B cell (primary cell): ENCODE results near the gene SCGB1D2. TPM values are rescaled to one million over a fixed set of nuclear protein-coding genes. Genes with fewer than 3 reads are reported as not detected.

ENCODE experiments used
- ATAC-seq: fragments of 200-7000 bp; cut with Tn5 transposase; one replicate; pipeline ENCODE4 v1.10.0; 2021; ENCODE audit warnings: low read depth, mild to moderate bottlenecking, moderate number of reproducible peaks, moderate library complexity
- CTCF ChIA-PET: fragments of 350-600 bp; sonication (Branson Sonifier 250); formaldehyde crosslinking; loops from one replicate; lab custom pipeline; 2021; ENCODE audit warnings: antibody characterized with exemption, inconsistent platforms; lab: Charles Lee
- POLR2A ChIA-PET: fragments of 350-600 bp; sonication (Branson Sonifier 250); formaldehyde crosslinking; loops from one replicate; lab custom pipeline; 2021; ENCODE audit warnings: antibody characterized with exemption; lab: Charles Lee
- DNase-seq: peaks from one replicate; pipeline ENCODE4 v3.0.0; 2013
- H2AFZ ChIP-seq: 2 replicates; pipeline ENCODE4 v1.6.1; 2012; ENCODE audit warnings: mild to moderate bottlenecking, low read depth, low read length; ENCODE audit not compliant: insufficient read depth, poor library complexity, severe bottlenecking
- H3K27ac ChIP-seq, 2 donors: 1 replicate in 1 of 2; 2 replicates in 1 of 2; pipeline ENCODE4 v1.5.1; 2012 to 2013; ENCODE audit warnings: low read length in 2 of 2, mild to moderate bottlenecking in 2 of 2, moderate library complexity in 1 of 2
- H3K27me3 ChIP-seq, 4 experiments: fragments of 200-600 bp in 1 of 4; sonication (generic) in 1 of 4; replicated peaks in 1 of 4; 1 replicate in 2 of 4; 2 replicates in 2 of 4; pipeline versions ENCODE4 v1.6.1 to v1.7.0; 2013 to 2016; ENCODE audit warnings: low read length in 3 of 4, mild to moderate bottlenecking in 2 of 4, mixed read lengths in 1 of 4, moderate library complexity in 1 of 4; ENCODE audit not compliant: insufficient read depth in 4 of 4, control insufficient read depth in 3 of 4; ENCODE audit errors: control extremely low read depth in 1 of 4
- H3K36me3 ChIP-seq, 2 experiments: replicated peaks in 1 of 2; 1 replicate in 1 of 2; 2 replicates in 1 of 2; pipeline versions ENCODE4 v1.6.1 to v1.7.1; 2013; ENCODE audit warnings: low read length in 1 of 2; ENCODE audit not compliant: insufficient read depth in 2 of 2, control insufficient read depth in 1 of 2; ENCODE audit errors: control extremely low read depth in 1 of 2, extremely low read depth in 1 of 2
- H3K4me1 ChIP-seq, 2 donors: fragments of 200-600 bp in 1 of 2; sonication (generic) in 1 of 2; 1 replicate in 1 of 2; 2 replicates in 1 of 2; pipeline versions ENCODE4 v1.5.1 to v1.6.1; 2013 to 2017; ENCODE audit warnings: low read length in 2 of 2; ENCODE audit not compliant: control insufficient read depth in 2 of 2, insufficient read depth in 2 of 2
- H3K4me2 ChIP-seq: replicated peaks from 2 replicates; pipeline ENCODE3; 2012; ENCODE audit warnings: mild to moderate bottlenecking, low read depth, low read length; ENCODE audit not compliant: poor library complexity, severe bottlenecking
- H3K4me3 ChIP-seq, 5 experiments: fragments of 200-600 bp in 1 of 5; sonication (generic) in 1 of 5; 1 replicate in 3 of 5; 2 replicates in 2 of 5; pipeline versions ENCODE4 v1.5.1 to v1.7.0; 2011 to 2016; ENCODE audit warnings: low read length in 4 of 5, mild to moderate bottlenecking in 4 of 5, low read depth in 2 of 5, control low read depth in 1 of 5, moderate library complexity in 1 of 5; ENCODE audit not compliant: insufficient read depth in 1 of 5; ENCODE audit errors: control extremely low read depth in 1 of 5, extremely low read depth in 1 of 5
- H3K79me2 ChIP-seq: fragments of 200-600 bp; sonication (generic); one replicate; pipeline ENCODE4 v1.6.0; 2016; ENCODE audit warnings: low read length; ENCODE audit not compliant: control insufficient read depth, insufficient read depth
- H3K9ac ChIP-seq: fragments of 200-600 bp; sonication (generic); 2 replicates; pipeline ENCODE4 v1.6.1; 2017; ENCODE audit warnings: mild to moderate bottlenecking, low read length, moderate library complexity
- H3K9me3 ChIP-seq, 3 donors: one replicate each; pipeline versions ENCODE4 v1.6.1 to v1.7.1; 2013; ENCODE audit warnings: low read length in 2 of 3; ENCODE audit not compliant: control insufficient read depth in 2 of 3, insufficient read depth in 1 of 3; ENCODE audit errors: control extremely low read depth in 1 of 3
- H4K20me1 ChIP-seq: 2 replicates; pipeline ENCODE4 v1.6.0; 2012; ENCODE audit warnings: mild to moderate bottlenecking, low read length; ENCODE audit not compliant: insufficient read depth, control insufficient read depth, poor library complexity, severe bottlenecking
- H3K27ac Mint-ChIP-seq: one replicate; pipeline ENCODE4 v1.8.0; 2021; ENCODE audit warnings: mixed read lengths
- H3K27me3 Mint-ChIP-seq: one replicate; pipeline ENCODE4 v1.8.0; 2021; ENCODE audit warnings: mixed read lengths
- H3K4me1 Mint-ChIP-seq: one replicate; pipeline ENCODE4 v1.8.0; 2021; ENCODE audit warnings: mixed read lengths
- H3K4me3 Mint-ChIP-seq: one replicate; pipeline ENCODE4 v1.8.0; 2021; ENCODE audit warnings: mixed read lengths
- H3K9me3 Mint-ChIP-seq: one replicate; pipeline ENCODE4 v1.8.0; 2022; ENCODE audit warnings: mixed read lengths; ENCODE audit not compliant: insufficient read depth
- CTCF ChIP-seq: fragments of 200-600 bp; IDR thresholded peaks from one replicate; pipeline ENCODE4 v1.8.0; 2022; ENCODE audit warnings: antibody characterized with exemption, mild to moderate bottlenecking
- EZH2 ChIP-seq: IDR thresholded peaks from 2 replicates; pipeline ENCODE4 v1.6.1; 2012; ENCODE audit warnings: borderline replicate concordance, low read depth, mild to moderate bottlenecking, moderate library complexity, low read length; ENCODE audit not compliant: insufficient read depth, poor library complexity, severe bottlenecking
- WGBS: methylation state at CpG from one replicate; pipeline ENCODE4 v1.1.5; 2013; ENCODE audit warnings: missing lambda C conversion rate; ENCODE audit not compliant: insufficient coverage; 5-methylcytosine and 5-hydroxymethylcytosine counted together
- intact Hi-C: fragments of 100-400 bp; cut with micrococcal nuclease; formaldehyde crosslinking; loops from one replicate; pipeline ENCODE4 v1.10.0; 2022
- polyA plus RNA-seq: library from polyadenylated mRNA; depleted of rRNA; stranded (reverse); fragments of >200 nt; gene quantifications from 2 replicates; pipeline ENCODE4 v1.2.3, GENCODE V29; 2012
- total RNA-seq, 2 donors: library from RNA; stranded (reverse); fragments of 120-200 nt in 1 of 2; gene quantifications; 1 replicate in 1 of 2; 2 replicates in 1 of 2; pipeline versions ENCODE4 v1.2.3 to v1.2.4, GENCODE V29; 2013 to 2022

Gene SCGB1D2
- total and polyA plus RNA-seq, 2 donors (not counting 1 experiment from before 2014, with no cell fraction given): not detected

GRCh38 chr11:62233730-62234129, 8.3 kb upstream of the SCGB1D2 start:
- peaks cover 0 to 15% (median 2%) of the 10 kb centered on the region in 4 experiments for H3K27me3 ChIP-seq

GRCh38 chr11:62236187-62236586, 5.9 kb upstream of the SCGB1D2 start:
- Histone ChIP-seq H4K20me1 (no peaks in the 10 kb centered on the region), H3K79me2 (no peaks in the 10 kb centered on the region), H3K4me1 (no peaks in the 10 kb centered on the region), H3K9me3 (no peaks in the 10 kb centered on the region), H3K9ac (no peak overlapping the region), H2AFZ (no peak overlapping the region), H3K4me3 (no peak overlapping the region), H3K27ac (no peak overlapping the region), H3K36me3 (no peaks in the 10 kb centered on the region), H3K4me2 (no peak overlapping the region), H3K27me3 (peaks cover 0 to 17% (median 2%) of the 10 kb centered on the region in 4 experiments)
- ATAC-seq (no peak), DNase-seq (no peak)
- H3K27ac Mint-ChIP-seq: no peak overlapping the region
- WGBS: no CpG with 5 or more reads among the region's 2 CpGs
- intact Hi-C loops: no loop called here
- no peaks in the 10 kb centered on the region for H3K9me3 Mint-ChIP-seq
- POLR2A ChIA-PET: no interaction called here
- no peak overlapping the region for H3K4me3 Mint-ChIP-seq
- TF ChIP-seq CTCF: no peak
- TF ChIP-seq EZH2: no peak
- H3K27me3 Mint-ChIP-seq: peaks cover 56% of the 10 kb centered on the region
- CTCF ChIA-PET: no interaction called here
- no peaks in the 10 kb centered on the region for H3K4me1 Mint-ChIP-seq

More at GRCh38 chr11:62233730-62234129, 8.3 kb upstream of the SCGB1D2 start:
- H3K27ac ChIP-seq: no peak overlapping the region
- H3K27ac Mint-ChIP-seq: no peak overlapping the region
- intact Hi-C loops: no loop called here
- no peaks in the 10 kb centered on the region for H4K20me1 ChIP-seq
- no peaks in the 10 kb centered on the region for H3K4me1 ChIP-seq
- CTCF ChIA-PET: no interaction called here
- no peaks in the 10 kb centered on the region for H3K4me1 Mint-ChIP-seq
- no peak overlapping the region for H3K4me3 ChIP-seq
- H3K9me3 Mint-ChIP-seq: no peaks in the 10 kb centered on the region
- no peaks in the 10 kb centered on the region for H3K9me3 ChIP-seq
- TF ChIP-seq EZH2 (no peak), CTCF (no peak)
- no peak overlapping the region for H3K4me3 Mint-ChIP-seq
- no peak for DNase-seq
- no peaks in the 10 kb centered on the region for H3K36me3 ChIP-seq
- H3K9ac ChIP-seq: no peak overlapping the region
- H3K79me2 ChIP-seq: no peaks in the 10 kb centered on the region
- H2AFZ ChIP-seq: no peak overlapping the region
- POLR2A ChIA-PET: no interaction called here
- peaks cover 47% of the 10 kb centered on the region for H3K27me3 Mint-ChIP-seq
- H3K4me2 ChIP-seq: no peak overlapping the region
- ATAC-seq: no peak
